ENCODE data around the gene CDH4. TPM values are rescaled to one million over a fixed set of nuclear protein-coding genes. Genes with fewer than 3 reads are reported as not detected.

Gene CDH4
- total and polyA plus RNA-seq, 2 of the 4 experiments (the other 2 are of a cell fraction) = 1.6 to 3.5 TPM

GRCh38 chr20:61771805-61772350 is 519.8 kb downstream of the CDH4 start:
- TF ChIP-seq RCOR1 (IDR thresholded peaks at IDR 0.05; ENCODE audit: insufficient replicate concordance, low read length) (no peak), RAD21 (IDR thresholded peaks at IDR 0.05; ENCODE audit: low read length) (no peak), MXI1 (IDR thresholded peaks at IDR 0.05; ENCODE audit: borderline replicate concordance, low read depth, low read length) (no peak), CHD1 (IDR thresholded peaks at IDR 0.05; ENCODE audit: low read depth, low read length) (no peak), RFX5 (IDR thresholded peaks at IDR 0.05; ENCODE audit: low read depth, low read length) (no peak)
- TF ChIP-seq, protein P1, sequence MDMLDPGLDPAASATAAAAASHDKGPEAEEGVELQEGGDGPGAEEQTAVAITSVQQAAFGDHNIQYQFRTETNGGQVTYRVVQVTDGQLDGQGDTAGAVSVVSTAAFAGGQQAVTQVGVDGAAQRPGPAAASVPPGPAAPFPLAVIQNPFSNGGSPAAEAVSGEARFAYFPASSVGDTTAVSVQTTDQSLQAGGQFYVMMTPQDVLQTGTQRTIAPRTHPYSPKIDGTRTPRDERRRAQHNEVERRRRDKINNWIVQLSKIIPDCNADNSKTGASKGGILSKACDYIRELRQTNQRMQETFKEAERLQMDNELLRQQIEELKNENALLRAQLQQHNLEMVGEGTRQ (IDR thresholded peaks at IDR 0.05; ENCODE audit: low read depth, low read length) = no peak
- TF ChIP-seq, protein P2, sequence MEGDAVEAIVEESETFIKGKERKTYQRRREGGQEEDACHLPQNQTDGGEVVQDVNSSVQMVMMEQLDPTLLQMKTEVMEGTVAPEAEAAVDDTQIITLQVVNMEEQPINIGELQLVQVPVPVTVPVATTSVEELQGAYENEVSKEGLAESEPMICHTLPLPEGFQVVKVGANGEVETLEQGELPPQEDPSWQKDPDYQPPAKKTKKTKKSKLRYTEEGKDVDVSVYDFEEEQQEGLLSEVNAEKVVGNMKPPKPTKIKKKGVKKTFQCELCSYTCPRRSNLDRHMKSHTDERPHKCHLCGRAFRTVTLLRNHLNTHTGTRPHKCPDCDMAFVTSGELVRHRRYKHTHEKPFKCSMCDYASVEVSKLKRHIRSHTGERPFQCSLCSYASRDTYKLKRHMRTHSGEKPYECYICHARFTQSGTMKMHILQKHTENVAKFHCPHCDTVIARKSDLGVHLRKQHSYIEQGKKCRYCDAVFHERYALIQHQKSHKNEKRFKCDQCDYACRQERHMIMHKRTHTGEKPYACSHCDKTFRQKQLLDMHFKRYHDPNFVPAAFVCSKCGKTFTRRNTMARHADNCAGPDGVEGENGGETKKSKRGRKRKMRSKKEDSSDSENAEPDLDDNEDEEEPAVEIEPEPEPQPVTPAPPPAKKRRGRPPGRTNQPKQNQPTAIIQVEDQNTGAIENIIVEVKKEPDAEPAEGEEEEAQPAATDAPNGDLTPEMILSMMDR (conservative IDR thresholded peaks at IDR 0.05; ENCODE audit: low read depth, low read length) = no peak
- H3K4me1 ChIP-seq (ENCODE audit: control insufficient read depth, insufficient read depth, low read length) = no peaks in the 10 kb centered on the region
- dilution Hi-C loops (cut with HindIII; ENCODE audit: low sequenced_read_pairs, unreplicated experiment) (no loop called here), intact Hi-C loops (cut with micrococcal nuclease) (no loop called here), in situ Hi-C loops (cut with MboI; ENCODE audit: low sequenced_read_pairs) (no loop called here)
- ChIA-PET POLR2A (ENCODE audit: unreplicated experiment) (no interaction called here), CTCF (no interaction called here)
- no TSS peak for BruUV-seq (replicated peaks)
- H4K20me1 ChIP-seq (ENCODE audit: insufficient read depth, low read length) = no peaks in the 10 kb centered on the region
- H3K56ac ChIP-seq (ENCODE audit: extremely low read depth, insufficient read depth, low read length) = no peak overlapping the region
- no peak overlapping the region for H2AK9ac ChIP-seq (replicated peaks; ENCODE audit: low read depth, low read length, poor library complexity)
- 67% methylated on average over 1 of the region's 8 CpGs; no CpG with 5 or more reads in 1 of the 2 experiments for WGBS, 2 experiments (ENCODE audit: extremely low coverage in 2 of 2, insufficient read length in 1 of 2)
- no peak overlapping the region for H3K23ac ChIP-seq (ENCODE audit: low read depth, low read length)
- no peaks in the 10 kb centered on the region for H3K79me1 ChIP-seq (ENCODE audit: low read depth in 1 of 2, low read length in 2 of 2)
- no peak overlapping the region for H4K8ac ChIP-seq (ENCODE audit: low read depth in 2 of 2, low read length in 2 of 2)
- H4K91ac ChIP-seq (ENCODE audit: insufficient read depth, low read depth, low read length) = no peak overlapping the region
- H3K27ac ChIP-seq (ENCODE audit: insufficient read depth, low read length) = no peak overlapping the region
- H2BK20ac ChIP-seq (ENCODE audit: low read depth, low read length) = no peak overlapping the region
- H3K9ac ChIP-seq (ENCODE audit: low read depth, low read length) = no peak overlapping the region
- no peaks in the 10 kb centered on the region for H3K36me3 ChIP-seq (ENCODE audit: control insufficient read depth, insufficient read depth, low read length)
- H2BK15ac ChIP-seq (ENCODE audit: low read depth, low read length) = no peak overlapping the region
- DNase-seq (no peak), ATAC-seq (ENCODE audit: low read depth) (no peak)
- H2BK120ac ChIP-seq (ENCODE audit: low read depth, low read length) = no peak overlapping the region
- no peak overlapping the region for H2AFZ ChIP-seq (replicated peaks; ENCODE audit: low read length, poor library complexity)
- H3K27me3 ChIP-seq (ENCODE audit: control insufficient read depth, insufficient read depth, low read length) = no peaks in the 10 kb centered on the region; the same call in 1 of the 2 replicates
- no peak overlapping the region for H2AK5ac ChIP-seq (ENCODE audit: low read depth, low read length)
- no peaks in the 10 kb centered on the region for H3K9me1 ChIP-seq (ENCODE audit: insufficient read depth, low read length)
- H3K18ac ChIP-seq (ENCODE audit: low read depth, low read length) = no peak overlapping the region
- no peak overlapping the region for H3K4me3 ChIP-seq (ENCODE audit: insufficient read depth, low read depth, low read length)
- H3K14ac ChIP-seq (replicated peaks; ENCODE audit: low read depth, low read length) = no peak overlapping the region
- no peak overlapping the region for H4K5ac ChIP-seq (ENCODE audit: low read depth, low read length)
- no peaks in the 10 kb centered on the region for H3K9me3 ChIP-seq (ENCODE audit: control insufficient read depth, insufficient read depth, low read length)
- no peak overlapping the region for H2BK5ac ChIP-seq (ENCODE audit: low read depth, low read length, poor library complexity, severe bottlenecking)
- no peak overlapping the region for H3K4me2 ChIP-seq (ENCODE audit: low read depth, low read length)
- no peak overlapping the region for H3K4ac ChIP-seq (ENCODE audit: low read depth, low read length)

Data from IMR-90 (cell line).